Duodenal mucosa (tissue), 2 donors: Measurements from ENCODE around the gene SORL1-AS1.

Source experiments
- H3K27ac ChIP-seq: one replicate; pipeline ENCODE4 v1.7.0; 2013; ENCODE audit warnings: low read depth, low read length
- H3K27me3 ChIP-seq, 2 donors: one replicate each; pipeline ENCODE4 v1.7.0; 2013; ENCODE audit warnings: low read length in 2 of 2, control low read depth in 1 of 2; ENCODE audit not compliant: insufficient read depth in 2 of 2, control insufficient read depth in 1 of 2
- H3K36me3 ChIP-seq, 2 donors: one replicate each; pipeline ENCODE4 v1.7.0; 2013; ENCODE audit warnings: low read length in 2 of 2, control low read depth in 1 of 2; ENCODE audit not compliant: insufficient read depth in 2 of 2, control insufficient read depth in 1 of 2
- H3K4me1 ChIP-seq, 2 donors: one replicate each; pipeline ENCODE4 v1.7.0; 2013; ENCODE audit warnings: low read length in 2 of 2, control low read depth in 1 of 2; ENCODE audit not compliant: insufficient read depth in 2 of 2, control insufficient read depth in 1 of 2
- H3K4me3 ChIP-seq, 2 donors: one replicate each; pipeline ENCODE4 v1.7.0; 2013; ENCODE audit warnings: low read length in 2 of 2, low read depth in 1 of 2
- H3K9ac ChIP-seq, 2 donors: one replicate each; pipeline ENCODE4 v1.7.0; 2013; ENCODE audit warnings: low read length in 2 of 2, low read depth in 1 of 2
- H3K9me3 ChIP-seq, 2 donors: one replicate each; pipeline ENCODE4 v1.7.0; 2013; ENCODE audit warnings: low read length in 2 of 2, control low read depth in 1 of 2; ENCODE audit not compliant: control insufficient read depth in 1 of 2

Gene SORL1-AS1

DNA sequence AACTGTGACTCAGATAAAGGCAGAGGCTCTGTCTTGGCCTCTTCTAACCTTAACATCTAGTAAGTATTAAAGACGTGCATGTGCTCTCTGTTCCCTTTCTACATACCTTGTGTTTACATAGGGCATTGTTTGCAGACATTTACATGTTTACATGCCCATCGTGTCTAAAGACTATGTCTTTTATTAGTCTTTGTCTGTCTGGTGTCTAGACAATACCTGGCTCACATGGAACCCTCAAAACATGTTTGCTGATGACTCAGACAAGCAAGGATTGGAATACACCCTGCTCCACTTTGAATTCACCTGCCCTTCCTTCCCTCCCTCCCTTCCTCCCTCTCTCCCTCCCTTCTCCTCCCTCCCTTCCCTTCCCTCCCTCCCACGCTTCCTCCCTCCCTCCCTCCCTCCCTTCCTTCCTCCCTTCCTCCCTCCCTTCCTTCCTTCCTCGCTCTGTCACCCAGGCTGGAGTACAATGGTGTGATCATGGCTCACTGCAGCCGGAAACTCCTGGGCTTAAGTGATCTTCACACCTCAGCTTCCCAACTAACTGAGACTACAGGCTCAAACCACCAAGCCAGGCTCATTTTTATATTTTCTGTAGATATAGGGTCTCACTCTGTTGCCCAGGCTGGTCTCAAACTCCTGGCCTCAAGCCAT, 23.7 kb upstream of the SORL1-AS1 start:
- no peaks in the 10 kb centered on the region for H3K27me3 ChIP-seq
- peaks cover 0 to 18% of the 10 kb centered on the region in 2 donors for H3K36me3 ChIP-seq
- H3K9me3 ChIP-seq, result no peaks in the 10 kb centered on the region
- H3K4me3 ChIP-seq, result no peak overlapping the region
- peaks cover 0 to 5% of the 10 kb centered on the region in 2 donors for H3K4me1 ChIP-seq
- H3K9ac ChIP-seq, result no peak overlapping the region
- no peak overlapping the region for H3K27ac ChIP-seq

DNA sequence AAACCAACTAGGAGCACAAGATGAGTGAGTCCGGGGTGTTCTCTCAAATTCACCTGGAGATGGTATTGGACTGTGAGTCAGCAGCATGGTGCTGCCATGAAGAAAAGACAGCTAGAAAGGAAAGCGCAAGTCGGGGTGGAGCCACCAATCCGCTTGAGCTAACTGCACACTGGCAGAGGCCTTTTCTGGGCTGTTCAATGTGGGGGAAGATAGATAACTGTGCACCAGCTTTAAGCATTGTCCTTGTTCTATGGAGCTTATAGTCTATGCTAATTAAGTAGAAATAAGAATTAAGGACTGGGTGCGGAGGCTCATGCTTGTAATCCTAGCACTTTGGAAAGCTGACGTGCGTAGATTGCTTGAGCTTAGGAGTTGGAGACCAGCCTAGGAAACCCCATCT, 21.9 kb upstream of the SORL1-AS1 start:
- Histone ChIP-seq H3K9me3 (no peaks in the 10 kb centered on the region), H3K27ac (no peak overlapping the region), H3K9ac (no peak overlapping the region), H3K4me3 (no peak overlapping the region), H3K36me3 (peaks cover 0 to 31% of the 10 kb centered on the region in 2 donors), H3K4me1 (peaks cover 0 to 5% of the 10 kb centered on the region in 2 donors), H3K27me3 (no peaks in the 10 kb centered on the region)

DNA sequence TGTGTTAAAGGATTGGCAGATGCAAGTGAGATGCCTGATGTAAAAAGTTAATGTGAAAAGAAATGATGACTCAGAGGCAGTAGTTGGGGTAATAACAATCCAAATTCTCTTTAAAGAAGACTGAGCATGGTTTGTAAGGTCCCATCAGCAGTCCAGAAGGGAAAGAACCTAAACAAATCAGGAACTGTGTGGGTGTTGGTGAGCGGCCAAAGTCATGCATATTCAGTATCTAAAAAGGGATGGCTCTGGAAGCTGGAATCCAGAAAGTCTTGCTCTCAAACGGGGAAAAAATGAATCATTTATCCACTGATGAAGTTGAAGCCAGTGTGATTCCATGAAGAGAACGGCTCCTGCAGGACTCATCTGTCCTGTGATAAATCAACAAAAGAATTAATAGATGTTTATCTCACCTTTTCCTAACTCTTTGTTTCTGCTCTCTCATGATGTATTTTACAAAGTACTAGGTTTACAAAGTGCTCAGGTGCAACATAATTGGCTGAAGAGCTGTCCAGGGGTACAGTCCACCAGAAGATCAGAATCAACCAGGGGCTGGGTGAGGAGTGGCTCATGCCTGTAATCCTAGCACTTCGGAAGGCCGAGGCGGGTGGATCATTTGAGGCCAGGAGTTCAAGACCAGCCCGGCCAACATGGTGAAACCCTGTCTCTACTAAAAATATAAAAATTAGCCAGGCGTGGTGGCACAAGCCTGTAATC, 20.5 kb upstream of the SORL1-AS1 start:
- H3K27ac ChIP-seq, result no peak overlapping the region
- H3K27me3 ChIP-seq, result no peaks in the 10 kb centered on the region
- H3K9me3 ChIP-seq, result no peaks in the 10 kb centered on the region
- no peak overlapping the region for H3K4me3 ChIP-seq
- H3K4me1 ChIP-seq, result peaks cover 0 to 5% of the 10 kb centered on the region in 2 donors
- peaks cover 0 to 24% of the 10 kb centered on the region in 2 donors for H3K36me3 ChIP-seq
- H3K9ac ChIP-seq, result no peak overlapping the region

DNA sequence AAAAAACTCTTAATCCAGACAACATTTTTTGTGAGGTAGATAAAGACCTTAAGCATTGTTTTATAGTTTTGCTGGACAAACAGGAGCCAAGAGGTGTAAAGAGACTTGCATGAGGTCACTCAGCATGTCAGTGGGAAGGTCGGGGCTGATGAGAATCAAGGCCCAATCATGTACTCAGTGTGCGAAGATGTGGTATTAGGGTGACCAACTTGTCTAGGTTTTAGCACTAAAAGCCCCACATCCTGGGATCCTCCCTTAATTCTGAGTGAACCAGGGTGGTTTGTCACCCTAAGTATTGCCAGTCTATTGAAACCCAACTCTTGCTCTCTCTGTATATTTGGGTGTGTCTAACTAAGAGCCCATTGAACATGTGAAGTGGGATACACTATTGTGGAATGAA, 19.5 kb upstream of the SORL1-AS1 start:
- Histone ChIP-seq H3K9ac (no peak overlapping the region), H3K9me3 (no peaks in the 10 kb centered on the region), H3K27ac (no peak overlapping the region), H3K4me1 (peaks cover 8 to 13% of the 10 kb centered on the region in 2 donors), H3K4me3 (no peak overlapping the region), H3K36me3 (peaks cover 0 to 18% of the 10 kb centered on the region in 2 donors), H3K27me3 (no peaks in the 10 kb centered on the region)

DNA sequence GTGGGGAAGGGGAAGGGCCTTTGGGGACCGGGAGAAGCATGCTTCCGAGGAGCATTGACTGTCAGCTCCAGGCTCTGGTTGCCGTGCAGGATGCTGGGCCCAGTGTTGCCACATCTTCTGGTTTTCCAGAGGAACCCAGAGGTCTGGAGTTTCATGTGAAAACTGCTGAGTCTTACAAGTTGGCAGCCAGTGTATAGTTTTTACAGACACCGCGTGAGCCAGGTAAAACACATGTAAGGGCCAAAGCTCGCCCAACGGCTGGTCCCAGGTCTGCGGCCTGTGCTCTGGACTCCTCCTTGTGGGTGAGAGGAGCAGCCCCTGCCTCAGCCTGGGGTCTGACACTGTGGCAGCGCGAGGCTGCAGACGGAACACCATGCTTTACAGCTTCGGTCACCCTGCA, 18.4 kb upstream of the SORL1-AS1 start:
- H3K27ac ChIP-seq, result no peak overlapping the region
- peaks cover 0 to 17% of the 10 kb centered on the region in 2 donors for H3K36me3 ChIP-seq
- H3K27me3 ChIP-seq, result no peaks in the 10 kb centered on the region
- peaks cover 14 to 20% of the 10 kb centered on the region in 2 donors for H3K4me1 ChIP-seq
- no peak overlapping the region for H3K9ac ChIP-seq
- H3K4me3 ChIP-seq, result no peak overlapping the region
- no peaks in the 10 kb centered on the region for H3K9me3 ChIP-seq

DNA sequence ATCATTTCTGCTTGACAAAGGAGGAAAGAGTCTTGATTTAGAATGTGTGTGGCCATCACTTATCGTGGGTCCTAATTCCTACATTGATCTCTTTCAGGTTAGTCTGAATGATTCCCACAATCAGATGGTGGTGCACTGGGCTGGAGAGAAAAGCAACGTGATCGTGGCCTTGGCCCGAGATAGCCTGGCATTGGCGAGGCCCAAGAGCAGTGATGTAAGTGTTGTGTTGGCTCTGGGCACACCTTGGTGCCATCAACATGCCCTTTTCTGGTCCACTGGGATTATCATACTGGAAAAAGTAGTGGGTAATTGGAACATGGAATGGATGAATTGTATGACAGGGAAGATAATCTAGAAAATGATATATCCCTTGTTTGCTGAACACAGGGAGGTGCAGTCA, 17.1 kb upstream of the SORL1-AS1 start:
- no peak overlapping the region for H3K9ac ChIP-seq
- H3K4me3 ChIP-seq, result no peak overlapping the region
- H3K36me3 ChIP-seq, result peaks cover 0 to 17% of the 10 kb centered on the region in 2 donors
- H3K27ac ChIP-seq, result no peak overlapping the region
- no peaks in the 10 kb centered on the region for H3K27me3 ChIP-seq
- H3K4me1 ChIP-seq, result peaks cover 24 to 29% of the 10 kb centered on the region in 2 donors
- no peaks in the 10 kb centered on the region for H3K9me3 ChIP-seq

DNA sequence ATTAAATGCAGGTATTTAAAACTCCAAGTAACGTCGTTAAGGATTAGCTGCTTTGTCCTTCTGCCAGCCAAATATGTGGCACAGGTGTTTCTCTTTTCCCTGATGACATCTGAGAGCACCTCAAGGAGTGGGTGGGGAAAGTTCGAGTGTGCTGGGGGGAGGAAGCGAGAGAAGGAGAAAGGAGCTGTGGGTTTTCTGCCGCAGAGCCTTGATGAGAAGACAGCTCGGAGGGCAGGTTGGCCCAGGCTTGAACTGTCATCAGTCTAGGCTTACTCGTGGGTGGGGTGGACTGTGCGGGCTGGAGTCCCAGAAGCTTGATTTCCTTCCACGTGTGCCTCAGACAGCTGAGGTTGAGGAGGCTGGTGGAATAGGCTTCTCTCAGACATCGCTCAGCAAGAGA, 15.2 kb upstream of the SORL1-AS1 start:
- H3K27me3 ChIP-seq, result no peaks in the 10 kb centered on the region
- peaks cover 24 to 43% of the 10 kb centered on the region in 2 donors for H3K4me1 ChIP-seq
- H3K9me3 ChIP-seq, result no peaks in the 10 kb centered on the region
- H3K9ac ChIP-seq, result no peak overlapping the region
- H3K4me3 ChIP-seq, result no peak overlapping the region
- peaks cover 0 to 17% of the 10 kb centered on the region in 2 donors for H3K36me3 ChIP-seq
- H3K27ac ChIP-seq, result no peak overlapping the region

DNA sequence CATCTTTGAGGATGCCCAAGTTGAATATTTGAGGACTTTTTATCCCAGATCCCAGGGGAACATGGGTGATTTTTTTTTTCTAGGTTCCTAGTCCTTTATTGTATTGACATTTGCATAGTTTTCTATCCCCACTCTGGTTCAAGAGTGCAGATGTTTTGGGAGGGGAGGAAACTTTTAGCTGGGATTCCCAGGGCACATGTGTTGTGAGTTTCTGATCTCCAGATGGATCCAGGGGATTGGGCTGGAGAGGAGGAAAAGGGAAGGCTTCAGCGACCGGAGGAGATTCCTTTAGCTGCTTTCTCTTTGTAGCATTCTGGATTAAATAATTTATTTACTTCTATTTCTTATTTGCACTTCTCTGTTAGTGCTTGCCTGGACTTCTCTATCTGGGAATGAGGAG, 14.7 kb upstream of the SORL1-AS1 start:
- Histone ChIP-seq H3K9ac (peak overlapping the region in 1 of 2 donors; percentile 37), H3K4me3 (no peak overlapping the region), H3K9me3 (no peaks in the 10 kb centered on the region), H3K27me3 (no peaks in the 10 kb centered on the region), H3K36me3 (peaks cover 0 to 17% of the 10 kb centered on the region in 2 donors), H3K27ac (peak overlapping the region; percentile 34), H3K4me1 (peaks cover 24 to 43% of the 10 kb centered on the region in 2 donors)

DNA sequence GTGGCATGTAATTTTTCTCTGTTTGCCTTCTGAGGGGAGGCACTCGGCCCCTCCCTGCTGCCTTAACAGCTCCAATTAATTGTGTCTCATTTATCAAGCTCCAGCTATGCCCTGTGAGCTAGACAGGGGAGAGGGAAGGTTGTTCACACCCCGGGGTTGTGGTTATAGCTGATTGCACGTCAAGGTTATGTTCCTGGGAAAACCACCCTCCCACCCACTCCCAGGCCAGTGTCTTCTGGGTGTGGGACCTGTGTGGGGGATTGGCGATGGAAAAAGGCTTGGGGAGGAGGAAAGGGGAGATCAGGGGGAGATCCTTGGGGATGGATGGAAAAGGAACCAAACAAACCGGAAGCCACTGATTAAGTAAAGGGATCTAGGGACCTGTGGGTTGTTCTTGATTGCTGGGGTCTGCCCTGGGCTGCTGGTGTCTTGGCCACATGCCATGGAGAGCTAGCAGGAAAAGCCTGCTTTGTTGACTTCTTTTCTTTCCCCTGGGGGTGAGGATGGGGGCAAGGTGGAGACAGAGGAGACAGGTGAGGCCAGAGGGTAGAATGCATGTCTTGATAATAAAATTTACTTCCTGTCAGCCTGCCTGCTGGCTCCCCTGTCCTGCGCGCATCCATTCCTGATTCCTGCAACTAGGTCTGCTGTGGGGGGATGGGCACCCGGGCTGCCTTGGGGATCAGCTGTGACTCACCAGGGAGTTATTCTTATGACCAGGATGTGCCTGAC, 13.5 kb upstream of the SORL1-AS1 start:
- Histone ChIP-seq H3K9ac (peak overlapping the region; percentile 37 to 40), H3K9me3 (no peaks in the 10 kb centered on the region), H3K27ac (peak overlapping the region; percentile 68), H3K4me1 (peaks cover 24 to 43% of the 10 kb centered on the region in 2 donors), H3K27me3 (no peaks in the 10 kb centered on the region), H3K36me3 (peaks cover 0 to 11% of the 10 kb centered on the region in 2 donors), H3K4me3 (peak overlapping the region; percentile 31 to 49)

DNA sequence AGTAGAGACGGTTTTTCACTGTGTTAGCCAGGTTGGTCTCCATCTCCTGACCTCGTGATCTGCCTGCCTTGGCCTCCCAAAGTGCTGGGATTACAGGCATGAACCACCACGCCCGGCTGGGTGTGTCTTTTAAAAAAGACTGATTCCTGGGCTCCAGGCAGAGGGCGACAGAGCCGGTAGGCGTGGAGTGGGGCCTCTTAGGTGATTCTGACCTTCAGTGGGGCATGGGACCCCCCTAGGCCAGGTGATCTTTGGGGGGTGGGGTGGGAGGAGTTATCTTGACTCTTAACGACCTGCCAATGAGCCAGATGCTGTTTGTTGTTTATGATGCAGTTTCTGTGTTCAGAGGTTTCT, 12.9 kb upstream of the SORL1-AS1 start:
- no peaks in the 10 kb centered on the region for H3K9me3 ChIP-seq
- H3K36me3 ChIP-seq, result peaks cover 0 to 6% of the 10 kb centered on the region in 2 donors
- peak overlapping the region; percentile 66 for H3K27ac ChIP-seq
- H3K4me3 ChIP-seq, result peak overlapping the region in 1 of 2 donors; percentile 18
- peak overlapping the region in 1 of 2 donors; percentile 37 for H3K9ac ChIP-seq
- H3K4me1 ChIP-seq, result peaks cover 24 to 43% of the 10 kb centered on the region in 2 donors
- no peaks in the 10 kb centered on the region for H3K27me3 ChIP-seq
